HepG2 (cell line): ENCODE results near the gene RNF5. TPM values are rescaled to one million over a fixed set of nuclear protein-coding genes. Genes with fewer than 3 reads are reported as not detected.

Source experiments
- ZNF205 ChIP-seq: IDR thresholded peaks from 2 replicates; pipeline ENCODE4 v1.6.1; 2018; ENCODE audit warnings: missing biosample characterization, missing genetic modification reagents
- polyA plus RNA-seq, 8 experiments: library from polyadenylated mRNA; depleted of rRNA in 3 of 8; stranded (reverse) in 7 of 8; unstranded in 1 of 8; fragments of >200 nt; fragmentation: Illumina TruSeq in 4 of 8; extraction: Trizol in 4 of 8; gene quantifications; 2 replicates each; pipeline versions ENCODE4 v1.2.1 to v1.2.3, GENCODE V29; 2011 to 2016; ENCODE audit warnings: low read depth in 4 of 8, missing spikeins in 1 of 8, mixed read lengths in 1 of 8; ENCODE audit not compliant: insufficient read depth in 1 of 8
- total RNA-seq, 5 experiments: library from RNA; depleted of rRNA; stranded (reverse); fragments of >200 nt; fragmentation: Illumina TruSeq; extraction: Trizol; gene quantifications; 2 replicates each; pipeline ENCODE4 v1.2.3, GENCODE V29; 2016; ENCODE audit warnings: low read depth in 1 of 5
- TF ChIP-seq, protein P1 (sequence below): sonication (generic); formaldehyde crosslinking; IDR thresholded peaks from 2 replicates; pipeline ENCODE4 v1.4.0; 2020; ENCODE audit warnings: mild to moderate bottlenecking, missing genetic modification reagents
- TF ChIP-seq, protein P2 (sequence below): sonication (generic); formaldehyde crosslinking; IDR thresholded peaks from 2 replicates; pipeline ENCODE4 v1.5.1; 2020; ENCODE audit warnings: missing genetic modification reagents, mild to moderate bottlenecking, borderline replicate concordance

Gene RNF5
- total and polyA plus RNA-seq, 2 of the 13 experiments (the other 11 are each of a cell fraction or from before 2014, with no cell fraction given), result 98.0 to 131 TPM

DNA sequence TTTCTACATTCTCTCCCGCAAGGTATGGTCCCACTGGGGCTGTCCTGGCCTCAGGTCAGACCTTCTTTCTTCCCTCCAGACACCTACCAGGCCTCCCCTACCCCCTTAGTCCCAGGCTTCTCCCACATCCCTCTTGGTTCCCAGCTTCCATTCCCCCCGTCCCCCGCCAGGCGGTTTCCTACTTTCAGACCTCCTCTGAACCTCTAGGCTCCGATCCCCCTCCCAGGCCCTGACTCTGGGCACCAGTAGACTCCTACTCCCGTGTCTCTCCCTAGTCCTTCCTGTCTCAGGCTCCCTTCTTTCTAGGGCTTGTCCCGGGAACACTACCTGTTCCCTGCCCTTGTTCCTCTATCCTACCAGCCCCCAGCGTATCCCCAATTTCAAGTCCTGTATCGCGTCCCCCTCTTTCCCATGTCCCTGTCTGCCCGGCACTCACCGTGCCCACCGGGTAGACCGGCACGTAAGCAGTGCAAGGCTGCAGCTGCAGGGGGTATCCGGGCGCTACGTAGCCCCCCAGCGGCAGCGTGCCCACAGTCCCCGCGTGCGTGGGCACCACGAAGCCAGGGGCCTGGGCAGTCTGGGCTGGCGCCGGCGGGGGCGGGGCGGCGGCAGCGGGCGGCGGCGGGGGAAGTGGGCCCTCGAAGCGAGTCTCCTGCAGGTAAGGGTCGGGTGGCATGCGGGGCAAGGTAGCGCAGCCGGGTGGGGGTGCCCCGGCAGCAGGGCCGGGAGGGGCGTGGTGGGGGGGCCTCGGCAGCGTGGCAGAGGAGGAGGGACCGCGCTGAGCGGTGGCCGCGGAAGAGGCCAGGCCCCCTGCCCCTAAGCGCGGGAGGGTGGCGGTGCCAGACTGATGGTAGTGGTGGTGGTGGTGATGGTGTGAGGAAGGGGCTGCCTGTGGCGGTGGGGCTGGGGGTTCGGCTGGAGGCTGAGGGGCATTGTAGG lies 28.0 kb upstream of the RNF5 start (continued):
- TF ChIP-seq, protein P1, sequence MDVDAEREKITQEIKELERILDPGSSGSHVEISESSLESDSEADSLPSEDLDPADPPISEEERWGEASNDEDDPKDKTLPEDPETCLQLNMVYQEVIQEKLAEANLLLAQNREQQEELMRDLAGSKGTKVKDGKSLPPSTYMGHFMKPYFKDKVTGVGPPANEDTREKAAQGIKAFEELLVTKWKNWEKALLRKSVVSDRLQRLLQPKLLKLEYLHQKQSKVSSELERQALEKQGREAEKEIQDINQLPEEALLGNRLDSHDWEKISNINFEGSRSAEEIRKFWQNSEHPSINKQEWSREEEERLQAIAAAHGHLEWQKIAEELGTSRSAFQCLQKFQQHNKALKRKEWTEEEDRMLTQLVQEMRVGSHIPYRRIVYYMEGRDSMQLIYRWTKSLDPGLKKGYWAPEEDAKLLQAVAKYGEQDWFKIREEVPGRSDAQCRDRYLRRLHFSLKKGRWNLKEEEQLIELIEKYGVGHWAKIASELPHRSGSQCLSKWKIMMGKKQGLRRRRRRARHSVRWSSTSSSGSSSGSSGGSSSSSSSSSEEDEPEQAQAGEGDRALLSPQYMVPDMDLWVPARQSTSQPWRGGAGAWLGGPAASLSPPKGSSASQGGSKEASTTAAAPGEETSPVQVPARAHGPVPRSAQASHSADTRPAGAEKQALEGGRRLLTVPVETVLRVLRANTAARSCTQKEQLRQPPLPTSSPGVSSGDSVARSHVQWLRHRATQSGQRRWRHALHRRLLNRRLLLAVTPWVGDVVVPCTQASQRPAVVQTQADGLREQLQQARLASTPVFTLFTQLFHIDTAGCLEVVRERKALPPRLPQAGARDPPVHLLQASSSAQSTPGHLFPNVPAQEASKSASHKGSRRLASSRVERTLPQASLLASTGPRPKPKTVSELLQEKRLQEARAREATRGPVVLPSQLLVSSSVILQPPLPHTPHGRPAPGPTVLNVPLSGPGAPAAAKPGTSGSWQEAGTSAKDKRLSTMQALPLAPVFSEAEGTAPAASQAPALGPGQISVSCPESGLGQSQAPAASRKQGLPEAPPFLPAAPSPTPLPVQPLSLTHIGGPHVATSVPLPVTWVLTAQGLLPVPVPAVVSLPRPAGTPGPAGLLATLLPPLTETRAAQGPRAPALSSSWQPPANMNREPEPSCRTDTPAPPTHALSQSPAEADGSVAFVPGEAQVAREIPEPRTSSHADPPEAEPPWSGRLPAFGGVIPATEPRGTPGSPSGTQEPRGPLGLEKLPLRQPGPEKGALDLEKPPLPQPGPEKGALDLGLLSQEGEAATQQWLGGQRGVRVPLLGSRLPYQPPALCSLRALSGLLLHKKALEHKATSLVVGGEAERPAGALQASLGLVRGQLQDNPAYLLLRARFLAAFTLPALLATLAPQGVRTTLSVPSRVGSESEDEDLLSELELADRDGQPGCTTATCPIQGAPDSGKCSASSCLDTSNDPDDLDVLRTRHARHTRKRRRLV (CRISPR knock-in tag), result no peak
- no peak for TF ChIP-seq ZNF205
- TF ChIP-seq, protein P2, sequence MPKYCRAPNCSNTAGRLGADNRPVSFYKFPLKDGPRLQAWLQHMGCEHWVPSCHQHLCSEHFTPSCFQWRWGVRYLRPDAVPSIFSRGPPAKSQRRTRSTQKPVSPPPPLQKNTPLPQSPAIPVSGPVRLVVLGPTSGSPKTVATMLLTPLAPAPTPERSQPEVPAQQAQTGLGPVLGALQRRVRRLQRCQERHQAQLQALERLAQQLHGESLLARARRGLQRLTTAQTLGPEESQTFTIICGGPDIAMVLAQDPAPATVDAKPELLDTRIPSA (CRISPR knock-in tag), result no peak
